Aorta (tissue), 5 donors: ENCODE results near the gene GPD1. TPM values are rescaled to one million over a fixed set of nuclear protein-coding genes. Genes with fewer than 3 reads are reported as not detected.
"Not testable (repeated sequence)": the region's sequence is repeated elsewhere in the genome, so short reads cannot be mapped to it uniquely, and the experiment has no call there.

ENCODE experiments used
- ATAC-seq: fragments of 200-7000 bp; cut with Tn5 transposase; one replicate; pipeline ENCODE4 v1.9.1; 2022; ENCODE audit warnings: moderate library complexity; ENCODE audit not compliant: low FRiP score
- DNase-seq, 2 donors: peaks; one replicate each; pipeline ENCODE4 v3.0.0-alpha.2; 2020
- H3K27ac ChIP-seq, 2 donors: one replicate each; pipeline ENCODE4 v1.5.1; 2013; ENCODE audit warnings: low read length in 2 of 2, mild to moderate bottlenecking in 2 of 2, moderate library complexity in 2 of 2, control low read depth in 1 of 2, inconsistent platforms in 1 of 2, low read depth in 1 of 2
- H3K27me3 ChIP-seq, 2 donors: one replicate each; pipeline ENCODE4 v1.6.1; 2013; ENCODE audit warnings: control low read depth in 1 of 2, low read length in 1 of 2, mild to moderate bottlenecking in 1 of 2, moderate library complexity in 1 of 2; ENCODE audit not compliant: insufficient read depth in 2 of 2, control insufficient read depth in 1 of 2
- H3K36me3 ChIP-seq, 2 donors: one replicate each; pipeline ENCODE4 v1.6.1; 2013; ENCODE audit warnings: control low read depth in 1 of 2, low read length in 1 of 2, mild to moderate bottlenecking in 1 of 2; ENCODE audit not compliant: insufficient read depth in 2 of 2, control insufficient read depth in 1 of 2
- H3K4me1 ChIP-seq, 2 donors: one replicate each; pipeline ENCODE4 v1.6.1; 2013; ENCODE audit warnings: low read length in 2 of 2, control low read depth in 1 of 2, mild to moderate bottlenecking in 1 of 2, moderate library complexity in 1 of 2; ENCODE audit not compliant: insufficient read depth in 2 of 2, control insufficient read depth in 1 of 2
- H3K4me3 ChIP-seq, 2 donors: one replicate each; pipeline ENCODE4 v1.5.1; 2013; ENCODE audit warnings: low read length in 2 of 2, control low read depth in 1 of 2, mild to moderate bottlenecking in 1 of 2
- H3K9me3 ChIP-seq: one replicate; pipeline ENCODE4 v1.6.1; 2013; ENCODE audit warnings: mild to moderate bottlenecking, low read length; ENCODE audit not compliant: control insufficient read depth
- WGBS, 2 donors: extraction: QIAGEN DNeasy Blood & Tissue Kit; methylation state at CpG; one replicate each; pipeline ENCODE4 v1.1.7; 2013; 5-methylcytosine and 5-hydroxymethylcytosine counted together
- intact Hi-C, 2 donors: fragments of 100-400 bp; cut with DNase I; formaldehyde crosslinking; loops; one replicate each; pipeline versions ENCODE4 v1.14.2 to v1.15.0; 2022
- polyA plus RNA-seq, 2 donors: library from polyadenylated mRNA; stranded (reverse); fragments of 200-250 nt; gene quantifications; one replicate each; pipeline ENCODE4 v1.2.3, GENCODE V29; 2013
- total RNA-seq, 2 donors: library from RNA; stranded (reverse); fragmentation: NEBNext Ultra II Directional; extraction: Animal tissue kit (Norgen Biotek cat#: 25700); gene quantifications; one replicate each; pipeline ENCODE4 v1.2.1, GENCODE V29; 2021
- donor health status: healthy with polysubstance abuse.
- donor health status: Bipolar disorder and iron deficiency.
- donor health status: DM: no; HTN: no; CAD: no.
- donor health status: DM: no; HTN: no; CAD: no.
- donor health status: DM: yes; HTN: yes; CAD: no.

GPD1 gene
- total and polyA plus RNA-seq, 4 donors, result 0.61 to 24.8 (median 2.7) TPM

DNA sequence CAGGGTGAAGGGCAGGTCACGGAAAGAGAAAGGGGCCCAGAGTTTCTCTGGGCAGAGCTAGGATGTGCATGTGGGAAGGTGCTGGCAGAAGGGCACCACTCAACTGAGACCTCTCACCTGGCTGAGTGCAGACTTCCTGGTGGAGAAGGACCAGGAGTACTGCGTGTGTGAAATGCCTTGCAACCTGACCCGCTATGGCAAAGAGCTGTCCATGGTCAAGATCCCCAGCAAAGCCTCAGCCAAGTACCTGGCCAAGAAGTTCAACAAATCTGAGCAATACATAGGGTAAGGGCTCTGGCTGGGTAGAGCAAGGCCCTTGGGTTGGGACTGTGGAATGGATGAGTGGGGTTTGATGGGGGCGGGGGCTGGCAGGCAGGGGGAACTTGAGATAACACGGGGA, 24.0 kb upstream of the GPD1 start:
- H3K36me3 ChIP-seq, result no peaks in the 10 kb centered on the region
- H3K9me3 ChIP-seq, result no peaks in the 10 kb centered on the region
- no peak for ATAC-seq
- H3K4me3 ChIP-seq, result no peak overlapping the region
- peak in 1 of 2 donors; percentile 8 for DNase-seq
- H3K4me1 ChIP-seq, result no peaks in the 10 kb centered on the region
- 90 to 92% methylated on average over 5 of the region's 5 CpGs for WGBS, 2 donors
- intact Hi-C loops, result loop anchor here in 1 of 2 donors (5.0 to 10.0 kb wide), 2 partner anchors 98 to 235 kb away; no protein-coding TSS in a partner anchor
- H3K27me3 ChIP-seq, result no peaks in the 10 kb centered on the region
- H3K27ac ChIP-seq, result no peak overlapping the region

DNA sequence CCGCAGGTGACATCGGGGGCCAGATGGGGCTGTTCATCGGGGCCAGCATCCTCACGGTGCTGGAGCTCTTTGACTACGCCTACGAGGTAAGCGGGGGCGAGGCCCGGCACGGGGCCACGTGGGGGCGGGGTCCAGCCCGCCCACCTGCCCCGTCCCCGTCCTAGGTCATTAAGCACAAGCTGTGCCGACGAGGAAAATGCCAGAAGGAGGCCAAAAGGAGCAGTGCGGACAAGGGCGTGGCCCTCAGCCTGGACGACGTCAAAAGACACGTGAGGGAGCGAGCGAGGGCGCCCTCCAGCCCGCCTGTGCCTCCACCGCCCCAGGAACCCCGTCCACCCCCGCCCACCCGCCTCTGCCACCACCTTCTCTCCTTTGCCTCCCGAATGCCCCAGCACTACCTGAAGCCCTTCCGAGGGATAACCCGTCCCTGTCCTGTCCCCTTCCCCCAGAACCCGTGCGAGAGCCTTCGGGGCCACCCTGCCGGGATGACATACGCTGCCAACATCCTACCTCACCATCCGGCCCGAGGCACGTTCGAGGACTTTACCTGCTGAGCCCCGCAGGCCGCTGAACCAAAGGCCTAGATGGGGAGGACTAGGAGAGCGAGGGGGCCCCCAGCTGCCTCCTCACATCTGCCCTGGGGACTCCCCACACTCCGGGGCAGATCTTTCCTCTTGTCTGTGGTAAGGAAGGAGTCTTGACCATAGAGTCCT, 22.6 kb upstream of the GPD1 start:
- Histone ChIP-seq H3K9me3 (no peaks in the 10 kb centered on the region), H3K27me3 (no peaks in the 10 kb centered on the region), H3K36me3 (no peaks in the 10 kb centered on the region), H3K27ac (no peak overlapping the region), H3K4me3 (no peak overlapping the region), H3K4me1 (no peaks in the 10 kb centered on the region)
- intact Hi-C loops, result loop anchor here in 1 of 2 donors (10.0 kb wide), 1 partner anchor 234 kb away; no protein-coding TSS in a partner anchor
- peak in 1 of 2 donors; percentile 46 for DNase-seq
- WGBS, 2 donors, result 39 to 48% methylated on average over 42 to 46 of the region's 46 CpGs
- ATAC-seq, result no peak

DNA sequence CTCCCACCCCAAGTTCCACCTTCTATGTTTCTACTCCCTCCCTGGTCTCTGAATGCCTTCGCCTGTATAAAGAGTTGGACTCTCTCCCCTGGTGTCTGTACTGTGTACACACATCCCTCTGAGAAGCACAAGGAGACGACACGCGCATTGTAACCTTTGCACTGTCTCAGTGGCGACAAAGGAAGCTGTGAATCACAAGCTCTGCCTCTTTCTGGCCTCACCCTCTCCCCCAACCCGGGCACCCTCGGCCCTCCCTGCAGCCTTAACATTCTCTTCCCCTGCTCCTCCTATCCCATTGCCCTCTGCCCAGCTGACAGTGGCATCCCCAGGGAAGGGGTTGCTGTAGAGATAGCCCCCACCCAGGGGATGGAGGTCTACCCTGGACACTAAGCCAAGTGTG, 21.2 kb upstream of the GPD1 start:
- DNase-seq, result peak in 1 of 2 donors; percentile 14
- WGBS, 2 donors, result 87 to 90% methylated on average over 7 of the region's 7 CpGs
- Histone ChIP-seq H3K27me3 (no peaks in the 10 kb centered on the region), H3K4me1 (no peaks in the 10 kb centered on the region), H3K9me3 (no peaks in the 10 kb centered on the region), H3K27ac (no peak overlapping the region), H3K36me3 (no peaks in the 10 kb centered on the region), H3K4me3 (no peak overlapping the region)
- intact Hi-C loops, result loop anchor here in 1 of 2 donors (10.0 kb wide), 1 partner anchor 232 kb away; no protein-coding TSS in a partner anchor
- no peak for ATAC-seq

DNA sequence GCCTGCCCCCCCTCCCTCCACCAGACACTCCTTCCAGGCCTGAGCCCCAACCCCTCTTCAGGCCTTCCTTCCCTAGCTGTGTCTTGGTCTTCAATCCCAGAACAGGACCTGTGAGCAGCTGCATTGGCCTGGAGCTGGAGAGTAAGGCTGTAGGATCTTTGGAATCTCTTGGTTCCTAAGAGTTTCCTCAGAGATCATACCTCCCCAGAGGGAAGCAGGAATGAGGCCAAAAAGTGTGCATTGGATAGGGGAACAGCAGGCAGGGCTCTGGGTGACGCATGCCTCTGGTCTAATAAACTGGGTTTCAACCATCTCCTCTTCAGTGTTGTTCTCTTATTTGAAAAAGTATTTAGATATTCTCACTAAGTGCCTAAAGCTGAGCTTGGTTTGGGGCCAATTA, 20.5 kb upstream of the GPD1 start:
- H3K27ac ChIP-seq, result no peak overlapping the region
- no peaks in the 10 kb centered on the region for H3K36me3 ChIP-seq
- no peaks in the 10 kb centered on the region for H3K9me3 ChIP-seq
- no peaks in the 10 kb centered on the region for H3K4me1 ChIP-seq
- peak in 1 of 2 donors; percentile 9 for DNase-seq
- H3K27me3 ChIP-seq, result no peaks in the 10 kb centered on the region
- 87 to 91% methylated on average over 1 of the region's 1 CpG for WGBS, 2 donors
- ATAC-seq, result no peak
- intact Hi-C loops, result loop anchor here in 1 of 2 donors (10.0 kb wide), 1 partner anchor 232 kb away; no protein-coding TSS in a partner anchor
- H3K4me3 ChIP-seq, result no peak overlapping the region

DNA sequence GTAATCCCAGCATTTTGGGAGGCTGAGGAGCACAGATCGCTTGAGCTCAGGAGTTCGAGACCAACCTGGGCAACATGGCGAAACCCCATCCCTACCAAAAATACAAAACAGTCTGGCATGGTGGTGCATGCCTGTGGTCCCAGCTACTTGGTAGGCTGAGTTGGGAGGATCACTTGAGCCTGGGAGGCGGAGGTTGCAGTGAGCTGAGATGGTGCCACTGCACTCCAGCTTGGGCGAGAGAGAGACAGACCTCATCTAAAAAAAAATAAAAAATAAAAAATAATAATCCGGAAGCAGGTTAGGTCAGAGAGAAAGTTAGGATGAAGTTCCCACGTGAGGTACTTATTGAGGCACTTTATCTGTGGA, 19.4 kb upstream of the GPD1 start:
- H3K27me3 ChIP-seq, H3K36me3 ChIP-seq, H3K4me1 ChIP-seq, H3K9me3 ChIP-seq, ATAC-seq, DNase-seq: not testable (repeated sequence)
- intact Hi-C loops, result loop anchor here in 1 of 2 donors (10.0 kb wide), 1 partner anchor 230 kb away; no protein-coding TSS in a partner anchor
- WGBS, 2 donors, result 31 to 32% methylated on average over 7 of the region's 7 CpGs
- H3K27ac ChIP-seq, result peak overlapping the region in 1 of 2 donors; percentile 62
- peak overlapping the region; percentile 76 to 88 for H3K4me3 ChIP-seq

DNA sequence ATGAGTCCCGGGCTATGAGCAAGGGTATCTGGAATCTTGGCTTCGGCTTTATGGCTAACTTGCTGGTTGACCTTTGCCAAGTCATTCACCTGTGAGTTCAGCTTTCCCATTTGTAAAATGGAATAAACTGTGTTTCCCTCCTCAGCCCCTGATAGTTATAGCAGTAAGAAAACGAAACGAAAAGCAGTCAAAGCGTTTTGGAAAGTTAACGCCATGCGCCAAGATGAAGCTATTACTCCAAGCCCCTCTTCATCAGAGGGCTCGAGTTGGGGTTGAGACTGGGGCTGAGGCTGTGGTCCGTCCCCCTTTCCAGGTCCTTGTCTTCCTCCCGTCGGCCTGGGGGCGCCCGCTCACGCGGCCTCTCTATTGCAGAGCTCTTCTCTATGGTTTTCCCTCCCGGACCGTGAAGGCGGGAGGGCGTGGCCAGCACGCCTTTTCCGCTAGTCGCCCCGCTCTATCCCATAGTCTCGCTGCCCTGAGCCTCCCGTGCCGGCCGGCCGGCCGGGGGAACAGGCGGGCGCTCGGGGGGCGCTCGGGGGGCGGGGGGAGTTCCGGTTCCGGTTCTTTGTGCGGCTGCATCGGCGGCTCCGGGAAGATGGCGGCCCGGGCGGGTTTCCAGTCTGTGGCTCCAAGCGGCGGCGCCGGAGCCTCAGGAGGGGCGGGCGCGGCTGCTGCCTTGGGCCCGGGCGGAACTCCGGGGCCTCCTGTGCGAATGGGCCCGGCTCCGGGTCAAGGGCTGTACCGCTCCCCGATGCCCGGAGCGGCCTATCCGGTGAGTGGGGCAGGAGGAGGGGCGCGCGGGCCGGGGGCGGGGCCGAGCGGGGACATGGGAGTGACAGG, 18.8 kb upstream of the GPD1 start, which contains the start of gene SMARCD1:
SMARCD1 (plus strand) TSS at position 568 of the 840 bp plus-strand sequence; CDS start at position 596, 28 bp downstream.
- Histone ChIP-seq H3K4me3 (peak within 1 kb of the TSS; percentile 88), H3K36me3 (peaks cover 0 to under 1% of the 10 kb centered on the region in 2 donors), H3K27ac (peak within 1 kb of the TSS; percentile 84 to 99), H3K27me3 (no peaks in the 10 kb centered on the region), H3K4me1 (no peaks in the 10 kb centered on the region), H3K9me3 (no peaks in the 10 kb centered on the region)
- peak; percentile 94 for ATAC-seq
- intact Hi-C loops, result loop anchor here (5.0 to 10.0 kb wide), 3 partner anchors 82 to 230 kb away; partner anchors contain the start of gene CERS5 (in 1 of the 2)
- WGBS, 2 donors, result 0 to 1% methylated on average over 67 to 69 of the region's 69 CpGs
- DNase-seq, result peak; percentile 92 to 97

DNA sequence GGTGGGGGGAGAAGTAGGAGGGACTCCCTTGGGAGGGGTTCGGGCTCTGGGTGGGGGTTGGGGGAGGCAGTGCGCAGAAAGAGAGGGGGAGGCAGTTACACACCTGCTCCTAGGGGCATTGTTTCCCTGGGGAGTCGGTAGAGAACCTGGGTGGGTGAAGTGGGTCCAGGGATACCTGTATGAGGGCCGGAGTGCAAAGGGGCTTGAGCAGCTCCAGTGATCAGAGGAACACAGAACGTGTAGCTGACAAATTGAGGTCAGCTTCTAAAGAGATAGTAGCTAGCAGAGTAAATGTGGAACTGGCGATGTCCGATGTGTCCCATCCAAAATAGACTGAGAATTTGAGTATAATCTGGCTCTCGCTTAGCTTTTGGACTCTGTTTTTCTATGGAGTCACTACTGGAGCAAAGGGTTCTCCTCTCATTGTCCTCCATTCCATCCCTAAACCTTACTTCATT, 18.2 kb upstream of the GPD1 start:
- Histone ChIP-seq H3K9me3 (no peaks in the 10 kb centered on the region), H3K27ac (peak overlapping the region; percentile 83 to 99), H3K4me3 (peak overlapping the region; percentile 88), H3K36me3 (peaks cover 2 to 5% of the 10 kb centered on the region in 2 donors), H3K4me1 (no peaks in the 10 kb centered on the region), H3K27me3 (no peaks in the 10 kb centered on the region)
- no peak for ATAC-seq
- intact Hi-C loops, result loop anchor here (5.0 to 10.0 kb wide), 3 partner anchors 82 to 229 kb away; partner anchors contain the start of gene CERS5 (in 1 of the 2)
- no peak for DNase-seq
- 0 to 1% methylated on average over 7 to 8 of the region's 8 CpGs for WGBS, 2 donors

DNA sequence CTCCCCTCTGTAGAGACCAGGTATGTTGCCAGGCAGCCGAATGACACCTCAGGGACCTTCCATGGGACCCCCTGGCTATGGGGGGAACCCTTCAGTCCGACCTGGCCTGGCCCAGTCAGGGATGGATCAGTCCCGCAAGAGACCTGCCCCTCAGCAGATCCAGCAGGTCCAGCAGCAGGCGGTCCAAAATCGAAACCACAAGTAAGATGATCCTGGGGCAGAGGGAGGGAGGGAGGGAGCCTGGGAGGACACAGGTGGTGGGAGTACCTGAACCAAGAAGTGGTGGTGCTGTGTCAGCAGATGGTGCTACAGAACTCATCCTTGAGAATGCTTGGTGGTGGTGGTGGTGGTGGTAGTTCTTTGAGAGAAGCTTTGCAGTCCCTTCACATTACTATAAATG, 17.7 kb upstream of the GPD1 start:
- Histone ChIP-seq H3K36me3 (peaks cover 2 to 5% of the 10 kb centered on the region in 2 donors), H3K4me1 (no peaks in the 10 kb centered on the region), H3K9me3 (no peaks in the 10 kb centered on the region), H3K4me3 (no peak overlapping the region), H3K27ac (no peak overlapping the region), H3K27me3 (no peaks in the 10 kb centered on the region)
- WGBS, 2 donors, result 69 to 77% methylated on average over 5 of the region's 5 CpGs
- DNase-seq (peak; percentile 49 to 57), ATAC-seq (no peak)
- intact Hi-C loops, result loop anchor here (5.0 to 10.0 kb wide), 3 partner anchors 81 to 229 kb away; partner anchors contain the start of gene CERS5 (in 1 of the 2)
